TTC549 (cell line): ENCODE results near the gene MRPL4.

Experiments
- FAIRE-seq: peaks from 2 replicates; lab custom pipeline; 2012; peaks lifted over from hg19 to GRCh38; lab: Jason Lieb, UNC

The MRPL4 gene

GRCh38 chr19:10251792-10252694 is at the start of gene MRPL4:
TSS of gene MRPL4 (plus strand) at chr19:10252214. CDS start at chr19:10252254, 40 bp downstream.
- peak; percentile 94 for FAIRE-seq

- no peak for FAIRE-seq
Observed at GRCh38 chr19:10203686-10204085, 48.3 kb upstream of the MRPL4 start.

GRCh38 chr19:10205636-10206035 is 46.4 kb upstream of the MRPL4 start:
- no peak for FAIRE-seq

GRCh38 chr19:10206226-10206885 is 45.7 kb upstream of the MRPL4 start:
- FAIRE-seq: no peak

GRCh38 chr19:10207026-10207425 is 45.0 kb upstream of the MRPL4 start:
- no peak for FAIRE-seq

- no peak for FAIRE-seq
Observed at GRCh38 chr19:10209315-10209714, 42.7 kb upstream of the MRPL4 start.

GRCh38 chr19:10211061-10211460 is 41.0 kb upstream of the MRPL4 start:
- no peak for FAIRE-seq

GRCh38 chr19:10211691-10212090 is 40.3 kb upstream of the MRPL4 start:
- no peak for FAIRE-seq

GRCh38 chr19:10214784-10215183 is 37.2 kb upstream of the MRPL4 start:
- no peak for FAIRE-seq

GRCh38 chr19:10217085-10217484 is 34.9 kb upstream of the MRPL4 start:
- no peak for FAIRE-seq

GRCh38 chr19:10219678-10220077 is 32.3 kb upstream of the MRPL4 start:
- no peak for FAIRE-seq

GRCh38 chr19:10220695-10221094 is 31.3 kb upstream of the MRPL4 start:
- FAIRE-seq: no peak

GRCh38 chr19:10222201-10222890 is 29.7 kb upstream of the MRPL4 start:
- FAIRE-seq: no peak

- no peak for FAIRE-seq
Observed at GRCh38 chr19:10223488-10224213, 28.4 kb upstream of the MRPL4 start.

- FAIRE-seq: no peak
Observed at GRCh38 chr19:10224337-10224736, 27.7 kb upstream of the MRPL4 start.

- FAIRE-seq: no peak
Observed at GRCh38 chr19:10226021-10226375, 26.0 kb upstream of the MRPL4 start.

GRCh38 chr19:10226376-10227025 is 25.5 kb upstream of the MRPL4 start:
- no peak for FAIRE-seq

- FAIRE-seq: no peak
Observed at GRCh38 chr19:10227026-10227971, 24.7 kb upstream of the MRPL4 start.

GRCh38 chr19:10228393-10228792 is 23.6 kb upstream of the MRPL4 start:
- no peak for FAIRE-seq

GRCh38 chr19:10228920-10229319 is 23.1 kb upstream of the MRPL4 start:
- no peak for FAIRE-seq
